Measurements from ENCODE around the gene STAMBP. TPM values are rescaled to one million over a fixed set of nuclear protein-coding genes. Genes with fewer than 3 reads are reported as not detected.

STAMBP gene
- polyA plus RNA-seq, 1 donor from 2014 or later, result 69.1 TPM

GRCh38 chr2:73915437-73915993, 86.8 kb downstream of the STAMBP start:
- H4K20me1 ChIP-seq (ENCODE audit: insufficient read depth), result no peaks in the 10 kb centered on the region
- no peak overlapping the region for H3K27ac ChIP-seq (ENCODE audit: low read length)
- no peak overlapping the region for H3K4me2 ChIP-seq (ENCODE audit: low read length)
- H2AFZ ChIP-seq (ENCODE audit: low read depth, low read length), result no peak overlapping the region
- no peak overlapping the region for H3K9ac ChIP-seq (ENCODE audit: low read length)
- H3K9me2 ChIP-seq (ENCODE audit: insufficient read depth, low read length), result no peaks in the 10 kb centered on the region
- H3F3A ChIP-seq (ENCODE audit: insufficient read depth, low read length, poor library complexity, severe bottlenecking), result no peaks in the 10 kb centered on the region
- no peaks in the 10 kb centered on the region for H3K36me3 ChIP-seq (ENCODE audit: insufficient read depth, low read length)
- H3K79me2 ChIP-seq (replicated peaks; ENCODE audit: insufficient read depth, low read length), result no peaks in the 10 kb centered on the region
- H3K9me3 ChIP-seq (ENCODE audit: low read length), result no peaks in the 10 kb centered on the region
- no peak overlapping the region for H3K4me3 ChIP-seq (ENCODE audit: low read length)
- TF ChIP-seq POLR2AphosphoS5 (IDR thresholded peaks at IDR 0.05) (no peak), SMC3 (conservative IDR thresholded peaks at IDR 0.05; ENCODE audit: poor library complexity) (no peak), TAF1 (IDR thresholded peaks at IDR 0.05; ENCODE audit: low read depth) (no peak), EP300 (conservative IDR thresholded peaks at IDR 0.05; ENCODE audit: poor library complexity, severe bottlenecking) (no peak), REST (IDR thresholded peaks at IDR 0.05; ENCODE audit: borderline replicate concordance) (no peak), CTCF (IDR thresholded peaks at IDR 0.05; ENCODE audit: poor library complexity, severe bottlenecking) (no peak), MXI1 (conservative IDR thresholded peaks at IDR 0.05; ENCODE audit: poor library complexity, severe bottlenecking) (no peak), RAD21 (conservative IDR thresholded peaks at IDR 0.05) (no peak), EZH2 (IDR thresholded peaks at IDR 0.05; ENCODE audit: borderline replicate concordance, insufficient read depth, low read length, poor library complexity, severe bottlenecking) (no peak)
- H3K27me3 ChIP-seq (ENCODE audit: insufficient read depth, low read depth, low read length), result no peaks in the 10 kb centered on the region

- no peaks in the 10 kb centered on the region for H3K36me3 ChIP-seq (ENCODE audit: insufficient read depth, low read length)
- no peaks in the 10 kb centered on the region for H3K9me2 ChIP-seq (ENCODE audit: insufficient read depth, low read length)
- no peak overlapping the region for H3K4me3 ChIP-seq (ENCODE audit: low read length)
- no peaks in the 10 kb centered on the region for H4K20me1 ChIP-seq (ENCODE audit: insufficient read depth)
- no peak overlapping the region for H3K27ac ChIP-seq (ENCODE audit: low read length)
- no peaks in the 10 kb centered on the region for H3K79me2 ChIP-seq (replicated peaks; ENCODE audit: insufficient read depth, low read length)
- no peak overlapping the region for H3K4me2 ChIP-seq (ENCODE audit: low read length)
- no peak overlapping the region for H2AFZ ChIP-seq (ENCODE audit: low read depth, low read length)
- H3F3A ChIP-seq (ENCODE audit: insufficient read depth, low read length, poor library complexity, severe bottlenecking), result no peaks in the 10 kb centered on the region
- no peaks in the 10 kb centered on the region for H3K9me3 ChIP-seq (ENCODE audit: low read length)
- TF ChIP-seq SMC3 (conservative IDR thresholded peaks at IDR 0.05; ENCODE audit: poor library complexity), result no peak
- TF ChIP-seq EZH2 (IDR thresholded peaks at IDR 0.05; ENCODE audit: borderline replicate concordance, insufficient read depth, low read length, poor library complexity, severe bottlenecking), result no peak
- no peak for TF ChIP-seq MXI1 (conservative IDR thresholded peaks at IDR 0.05; ENCODE audit: poor library complexity, severe bottlenecking)
- TF ChIP-seq EP300 (conservative IDR thresholded peaks at IDR 0.05; ENCODE audit: poor library complexity, severe bottlenecking), result no peak
- TF ChIP-seq CTCF (IDR thresholded peaks at IDR 0.05; ENCODE audit: poor library complexity, severe bottlenecking), result no peak
- no peak for TF ChIP-seq RAD21 (conservative IDR thresholded peaks at IDR 0.05)
- no peak for TF ChIP-seq POLR2AphosphoS5 (IDR thresholded peaks at IDR 0.05)
- no peak for TF ChIP-seq TAF1 (IDR thresholded peaks at IDR 0.05; ENCODE audit: low read depth)
- TF ChIP-seq REST (IDR thresholded peaks at IDR 0.05; ENCODE audit: borderline replicate concordance), result no peak
- H3K27me3 ChIP-seq (ENCODE audit: insufficient read depth, low read depth, low read length), result no peaks in the 10 kb centered on the region
- H3K9ac ChIP-seq (ENCODE audit: low read length), result no peak overlapping the region
Observed at GRCh38 chr2:73916666-73917065, 87.9 kb downstream of the STAMBP start.
